ENCODE results near the gene CCDC171.

CCDC171 gene

GRCh38 chr9:15641291-15641690 is 88.4 kb downstream of the CCDC171 start:
- no peaks in the 10 kb centered on the region for H3K9me2 ChIP-seq (ENCODE audit: low read depth, low read length)
- H3K27me3 ChIP-seq (ENCODE audit: insufficient read depth, low read length) = no peaks in the 10 kb centered on the region
- H3K9ac ChIP-seq (ENCODE audit: low read length) = no peak overlapping the region
- no peaks in the 10 kb centered on the region for H3K4me1 ChIP-seq (ENCODE audit: insufficient read depth, low read length, severe bottlenecking)
- H4K20me1 ChIP-seq (ENCODE audit: insufficient read depth, low read length) = no peaks in the 10 kb centered on the region
- H3F3A ChIP-seq (ENCODE audit: insufficient read depth, low read length) = no peaks in the 10 kb centered on the region
- H3K36me3 ChIP-seq (ENCODE audit: insufficient read depth, low read length) = no peaks in the 10 kb centered on the region
- no peak overlapping the region for H3K4me2 ChIP-seq (ENCODE audit: low read length)
- no peaks in the 10 kb centered on the region for H3K79me2 ChIP-seq (ENCODE audit: insufficient read depth, low read length)
- no peak for TF ChIP-seq CTCF (IDR thresholded peaks at IDR 0.05; ENCODE audit: low read length)
- TF ChIP-seq EZH2 (IDR thresholded peaks at IDR 0.05; ENCODE audit: borderline replicate concordance, low read length) = no peak
- H3K27ac ChIP-seq (ENCODE audit: low read depth, low read length, poor library complexity, severe bottlenecking) = no peak overlapping the region
- no peaks in the 10 kb centered on the region for H3K9me3 ChIP-seq (ENCODE audit: low read length)
- no peak overlapping the region for H3K4me3 ChIP-seq (ENCODE audit: low read depth, low read length, poor library complexity, severe bottlenecking)
- no peak overlapping the region for H2AFZ ChIP-seq (ENCODE audit: low read length)

GRCh38 chr9:15642369-15642962 is 89.6 kb downstream of the CCDC171 start:
- TF ChIP-seq EZH2 (IDR thresholded peaks at IDR 0.05; ENCODE audit: borderline replicate concordance, low read length) (no peak), CTCF (IDR thresholded peaks at IDR 0.05; ENCODE audit: low read length) (peak; percentile 59)
- no peak overlapping the region for H3K9ac ChIP-seq (ENCODE audit: low read length)
- H2AFZ ChIP-seq (ENCODE audit: low read length) = no peak overlapping the region

GRCh38 chr9:15670246-15670645 is 117.4 kb downstream of the CCDC171 start:
- Histone ChIP-seq H2AFZ (ENCODE audit: low read length) (no peak overlapping the region), H3K4me1 (ENCODE audit: insufficient read depth, low read length, severe bottlenecking) (no peaks in the 10 kb centered on the region)
- TF ChIP-seq CTCF (IDR thresholded peaks at IDR 0.05; ENCODE audit: low read length) (no peak), EZH2 (IDR thresholded peaks at IDR 0.05; ENCODE audit: borderline replicate concordance, low read length) (no peak)

More at GRCh38 chr9:15642369-15642962, 89.6 kb downstream of the CCDC171 start:
- no peaks in the 10 kb centered on the region for H3K79me2 ChIP-seq (ENCODE audit: insufficient read depth, low read length)
- H3K4me2 ChIP-seq (ENCODE audit: low read length) = no peak overlapping the region
- H3K36me3 ChIP-seq (ENCODE audit: insufficient read depth, low read length) = no peaks in the 10 kb centered on the region
- no peaks in the 10 kb centered on the region for H3K4me1 ChIP-seq (ENCODE audit: insufficient read depth, low read length, severe bottlenecking)
- H3K27me3 ChIP-seq (ENCODE audit: insufficient read depth, low read length) = no peaks in the 10 kb centered on the region
- no peak overlapping the region for H3K27ac ChIP-seq (ENCODE audit: low read depth, low read length, poor library complexity, severe bottlenecking)
- no peaks in the 10 kb centered on the region for H3K9me3 ChIP-seq (ENCODE audit: low read length)
- no peaks in the 10 kb centered on the region for H4K20me1 ChIP-seq (ENCODE audit: insufficient read depth, low read length)
- H3K4me3 ChIP-seq (ENCODE audit: low read depth, low read length, poor library complexity, severe bottlenecking) = no peak overlapping the region
- no peaks in the 10 kb centered on the region for H3F3A ChIP-seq (ENCODE audit: insufficient read depth, low read length)
- H3K9me2 ChIP-seq (ENCODE audit: low read depth, low read length) = no peaks in the 10 kb centered on the region

More at GRCh38 chr9:15670246-15670645, 117.4 kb downstream of the CCDC171 start:
- Histone ChIP-seq H3K9ac (ENCODE audit: low read length) (no peak overlapping the region), H3K79me2 (ENCODE audit: insufficient read depth, low read length) (no peaks in the 10 kb centered on the region), H3K27ac (ENCODE audit: low read depth, low read length, poor library complexity, severe bottlenecking) (no peak overlapping the region), H3K4me2 (ENCODE audit: low read length) (no peak overlapping the region), H4K20me1 (ENCODE audit: insufficient read depth, low read length) (no peaks in the 10 kb centered on the region), H3K4me3 (ENCODE audit: low read depth, low read length, poor library complexity, severe bottlenecking) (no peak overlapping the region), H3K9me2 (ENCODE audit: low read depth, low read length) (no peaks in the 10 kb centered on the region), H3K9me3 (ENCODE audit: low read length) (no peaks in the 10 kb centered on the region), H3F3A (ENCODE audit: insufficient read depth, low read length) (no peaks in the 10 kb centered on the region), H3K36me3 (ENCODE audit: insufficient read depth, low read length) (no peaks in the 10 kb centered on the region), H3K27me3 (ENCODE audit: insufficient read depth, low read length) (no peaks in the 10 kb centered on the region)

Data from OCI-LY1 (cell line).